MCF 10A (cell line): ENCODE results near the gene GNPNAT1. TPM values are rescaled to one million over a fixed set of nuclear protein-coding genes. Genes with fewer than 3 reads are reported as not detected.

Experiments used
- Bru-seq: library from RNA; stranded (reverse); fragments of 400-500 nt; gene quantifications from one replicate; lab custom pipeline; 2021; lab: Mats Ljungman, UMichigan
- BruChase-seq, 2 experiments: library from RNA; stranded (reverse); fragments of 400-500 nt; gene quantifications; one replicate each; lab custom pipeline; 2021; lab: Mats Ljungman, UMichigan
- BruUV-seq: library from RNA; stranded (reverse); fragments of 400-500 nt; replicated peaks from 2 replicates; lab custom pipeline; 2021; lab: Mats Ljungman, UMichigan
- CTCF ChIA-PET: fragments of 300-600 bp; sonication (Branson Sonifier 250); formaldehyde crosslinking; extraction: SDS; loops from one replicate; lab custom pipeline; 2021; ENCODE audit warnings: antibody characterized with exemption, inconsistent platforms; lab: Yijun Ruan, JAX
- POLR2A ChIA-PET: fragments of 300-600, 350-650 bp; sonication (Branson Sonifier 250); formaldehyde crosslinking; extraction: SDS; loops from one replicate; lab custom pipeline; 2020; ENCODE audit warnings: antibody characterized with exemption, inconsistent platforms; lab: Yijun Ruan, JAX
- DNase-seq: peaks from one replicate; pipeline ENCODE4 v3.0.0-alpha.2; 2018; ENCODE audit not compliant: unreplicated experiment
- H3K27ac Mint-ChIP-seq: one replicate; pipeline ENCODE4 v1.8.0; 2022; ENCODE audit warnings: mild to moderate bottlenecking, low read depth, mixed read lengths; ENCODE audit not compliant: unreplicated experiment
- H3K27me3 Mint-ChIP-seq: one replicate; pipeline ENCODE4 v1.8.0; 2022; ENCODE audit warnings: mixed read lengths; ENCODE audit not compliant: insufficient read depth, unreplicated experiment
- H3K36me3 Mint-ChIP-seq: one replicate; pipeline ENCODE4 v1.8.0; 2022; ENCODE audit warnings: mild to moderate bottlenecking, moderate library complexity, mixed read lengths; ENCODE audit not compliant: insufficient read depth, unreplicated experiment
- H3K4me1 Mint-ChIP-seq: one replicate; pipeline ENCODE4 v1.8.0; 2022; ENCODE audit warnings: mixed read lengths; ENCODE audit not compliant: insufficient read depth, unreplicated experiment
- H3K4me3 Mint-ChIP-seq: one replicate; pipeline ENCODE4 v1.8.0; 2022; ENCODE audit warnings: mild to moderate bottlenecking, moderate library complexity, mixed read lengths; ENCODE audit not compliant: unreplicated experiment
- H3K9me3 Mint-ChIP-seq: one replicate; pipeline ENCODE4 v1.8.0; 2022; ENCODE audit warnings: mixed read lengths; ENCODE audit not compliant: unreplicated experiment
- CTCF ChIP-seq: fragments of 200-600 bp; IDR thresholded peaks from one replicate; pipeline ENCODE4 v1.8.0; 2022; ENCODE audit warnings: antibody characterized with exemption, mild to moderate bottlenecking; ENCODE audit not compliant: unreplicated experiment
- intact Hi-C: fragments of 100-400 bp; cut with micrococcal nuclease; formaldehyde crosslinking; loops from 2 replicates; pipeline ENCODE4 v1.14.1; 2022
- long read RNA-seq: library from polyadenylated mRNA; stranded (forward); transcript quantifications from one replicate; pipeline ENCODE4 v2.0.0, GENCODE V29; 2022
- total RNA-seq: library from RNA; stranded (reverse); gene quantifications from 2 replicates; pipeline ENCODE4 v1.2.3, GENCODE V29; 2022

Gene GNPNAT1
- 39.2 and 58.8 TPM in 2 replicates for total RNA-seq
- percentile 89 among the genes with signal in this experiment for Bru-seq, nascent RNA
- percentile 95 among the genes with signal in this experiment for BruChase-seq, experiment 1, labeled RNA remaining after a 6-hour chase
- percentile 95 among the genes with signal in this experiment for BruChase-seq, experiment 2, labeled RNA remaining after a 2-hour chase
- long read RNA-seq, transcript GNPNAT1-201 (6 exons, 3,860 nt): major isoform, 52 of 88 reads
- long read RNA-seq, partial matches to known transcripts: 6 of 88 reads
- long read RNA-seq, other reads (novel, unspliced or antisense): 30 of 88 reads

GRCh38 chr14:52791223-52792096, at the start of gene GNPNAT1:
GNPNAT1 (minus strand) TSS chr14:52791607; CDS start chr14:52784650, 6,957 bp downstream.
- peak within 1 kb of the TSS; percentile 98 for H3K27ac Mint-ChIP-seq
- H3K27me3 Mint-ChIP-seq: no peaks in the 10 kb centered on the region
- ChIA-PET POLR2A (interaction anchor here (0.6 to 3.0 kb wide), 21 partner anchors 10 to 1777 kb away, joined by 3 to 12 read pairs (median 3); partner anchors contain the start of genes DDHD1, ERO1A, GPR137C and PSMC6), CTCF (interaction anchor here (0.5 to 0.6 kb wide), 2 partner anchors 70 to 494 kb away, joined by 3 to 4 read pairs; no protein-coding TSS in a partner anchor)
- peak within 1 kb of the TSS; percentile 93 for H3K4me3 Mint-ChIP-seq
- H3K9me3 Mint-ChIP-seq: no peaks in the 10 kb centered on the region
- TF ChIP-seq CTCF: no peak
- peaks cover 23% of the 10 kb centered on the region for H3K4me1 Mint-ChIP-seq
- peak; percentile 94 for DNase-seq
- BruUV-seq: no TSS peak
- intact Hi-C loops: no loop called here
- peaks cover 13% of the 10 kb centered on the region for H3K36me3 Mint-ChIP-seq

- POLR2A ChIA-PET: interaction anchor here (1.1 to 1.2 kb wide), 2 partner anchors 33 to 108 kb away, joined by 3 to 4 read pairs; no protein-coding TSS in a partner anchor
- CTCF ChIA-PET: interaction anchor here (0.8 to 2.2 kb wide), 6 partner anchors 10 to 120 kb away, joined by 3 to 5 read pairs (median 3); no protein-coding TSS in a partner anchor
- no TSS peak for BruUV-seq
- H3K4me3 Mint-ChIP-seq: no peak overlapping the region
- H3K4me1 Mint-ChIP-seq: peaks cover 11% of the 10 kb centered on the region
- H3K9me3 Mint-ChIP-seq: no peaks in the 10 kb centered on the region
- DNase-seq: peak; percentile 58
- no peaks in the 10 kb centered on the region for H3K27me3 Mint-ChIP-seq
- intact Hi-C loops: no loop called here
- no peak for TF ChIP-seq CTCF
- peak overlapping the region; percentile 16 for H3K27ac Mint-ChIP-seq
- H3K36me3 Mint-ChIP-seq: no peaks in the 10 kb centered on the region
Measured at GRCh38 chr14:52840877-52841276, 49.5 kb upstream of the GNPNAT1 start.

- TF ChIP-seq CTCF: no peak
- Mint-ChIP-seq H3K36me3 (no peaks in the 10 kb centered on the region), H3K4me3 (no peak overlapping the region), H3K27ac (no peak overlapping the region), H3K4me1 (peaks cover 28% of the 10 kb centered on the region), H3K27me3 (no peaks in the 10 kb centered on the region), H3K9me3 (no peaks in the 10 kb centered on the region)
- no peak for DNase-seq
- intact Hi-C loops: no loop called here
- ChIA-PET CTCF (no interaction called here), POLR2A (interaction anchor here (3.0 kb wide), 1 partner anchor 9 kb away, joined by 6 read pairs; no protein-coding TSS in a partner anchor)
- no TSS peak for BruUV-seq
Measured at GRCh38 chr14:52837451-52837850, 46.0 kb upstream of the GNPNAT1 start.
